HepG2 (cell line): Measurements from ENCODE around the gene NYAP2.

Experiments used
- BRCA1 ChIP-seq: sonication (generic); formaldehyde crosslinking; IDR thresholded peaks from 2 replicates; pipeline ENCODE4 v1.4.0; 2020; ENCODE audit warnings: missing genetic modification reagents
- FOXM1 ChIP-seq: sonication (generic); formaldehyde crosslinking; IDR thresholded peaks from 2 replicates; pipeline ENCODE4 v1.5.0; 2020; ENCODE audit warnings: missing genetic modification reagents
- HOXA5 ChIP-seq: sonication (generic); formaldehyde crosslinking; IDR thresholded peaks from 2 replicates; pipeline ENCODE4 v1.4.0; 2020; ENCODE audit warnings: missing genetic modification reagents
- JUNB ChIP-seq: sonication (generic); formaldehyde crosslinking; IDR thresholded peaks from 2 replicates; pipeline ENCODE4 v1.8.0; 2022; ENCODE audit warnings: missing genetic modification reagents, mild to moderate bottlenecking, borderline replicate concordance
- NFE2L1 ChIP-seq: sonication (generic); formaldehyde crosslinking; IDR thresholded peaks from 2 replicates; pipeline ENCODE4 v1.4.0; 2020; ENCODE audit warnings: missing genetic modification reagents, mild to moderate bottlenecking, borderline replicate concordance
- POLR2AphosphoS5 ChIP-seq: IDR thresholded peaks from 2 replicates; pipeline ENCODE4 v1.6.1; 2012; ENCODE audit warnings: low read depth, low read length
- RELA ChIP-seq: sonication (generic); formaldehyde crosslinking; IDR thresholded peaks from 2 replicates; pipeline ENCODE4 v1.4.0; 2020; ENCODE audit warnings: missing genetic modification reagents
- SOX5 ChIP-seq: IDR thresholded peaks from 2 replicates; pipeline ENCODE4 v1.6.1; 2016; ENCODE audit warnings: borderline replicate concordance
- SP4 ChIP-seq: sonication (generic); formaldehyde crosslinking; IDR thresholded peaks from 2 replicates; pipeline ENCODE4 v1.8.1; 2023; ENCODE audit warnings: mild to moderate bottlenecking, missing genetic modification reagents
- TOPORS ChIP-seq: sonication (generic); formaldehyde crosslinking; IDR thresholded peaks from 2 replicates; pipeline ENCODE4 v1.8.0; 2023; ENCODE audit warnings: mild to moderate bottlenecking, missing genetic modification reagents
- ZNF605 ChIP-seq: sonication (generic); formaldehyde crosslinking; IDR thresholded peaks from 2 replicates; pipeline ENCODE4 v1.8.0; 2022; ENCODE audit warnings: mild to moderate bottlenecking, missing genetic modification reagents
- ZNF747 ChIP-seq: sonication (generic); formaldehyde crosslinking; IDR thresholded peaks from 2 replicates; pipeline ENCODE4 v1.8.1; 2023; ENCODE audit warnings: missing genetic modification reagents, mild to moderate bottlenecking, borderline replicate concordance
- TF ChIP-seq, protein P1 (sequence below): sonication (generic); formaldehyde crosslinking; IDR thresholded peaks from 2 replicates; pipeline ENCODE4 v1.5.0; 2020; ENCODE audit warnings: mild to moderate bottlenecking, missing genetic modification reagents, moderate library complexity
- TF ChIP-seq, protein P2 (sequence below): sonication (generic); formaldehyde crosslinking; conservative IDR thresholded peaks from 2 replicates; pipeline ENCODE4 v1.4.0; 2020; ENCODE audit warnings: missing genetic modification reagents

DNA sequence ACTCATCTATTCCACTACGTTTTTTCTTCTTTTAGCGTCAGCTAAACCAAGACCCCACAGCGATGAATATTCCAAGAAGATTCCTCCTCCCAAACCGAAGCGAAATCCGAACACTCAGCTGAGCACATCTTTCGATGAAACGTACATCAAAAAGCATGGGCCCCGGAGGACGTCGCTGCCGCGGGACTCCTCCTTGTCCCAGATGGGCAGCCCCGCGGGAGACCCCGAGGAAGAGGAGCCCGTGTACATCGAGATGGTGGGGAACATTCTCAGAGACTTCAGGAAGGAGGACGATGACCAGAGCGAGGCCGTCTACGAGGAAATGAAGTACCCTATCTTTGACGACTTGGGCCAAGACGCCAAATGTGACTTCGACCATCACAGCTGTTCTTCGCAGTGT is 182.4 kb downstream of the NYAP2 start:
- no peak for TF ChIP-seq HOXA5 (CRISPR knock-in tag)
- no peak for TF ChIP-seq FOXM1 (CRISPR knock-in tag)
- TF ChIP-seq SP4: no peak
- no peak for TF ChIP-seq NFE2L1 (CRISPR knock-in tag)
- no peak for TF ChIP-seq TOPORS (CRISPR knock-in tag)
- TF ChIP-seq ZNF605 (CRISPR knock-in tag): no peak
- TF ChIP-seq RELA: no peak
- no peak for TF ChIP-seq POLR2AphosphoS5
- TF ChIP-seq BRCA1 (CRISPR knock-in tag): no peak
- TF ChIP-seq, protein P1, sequence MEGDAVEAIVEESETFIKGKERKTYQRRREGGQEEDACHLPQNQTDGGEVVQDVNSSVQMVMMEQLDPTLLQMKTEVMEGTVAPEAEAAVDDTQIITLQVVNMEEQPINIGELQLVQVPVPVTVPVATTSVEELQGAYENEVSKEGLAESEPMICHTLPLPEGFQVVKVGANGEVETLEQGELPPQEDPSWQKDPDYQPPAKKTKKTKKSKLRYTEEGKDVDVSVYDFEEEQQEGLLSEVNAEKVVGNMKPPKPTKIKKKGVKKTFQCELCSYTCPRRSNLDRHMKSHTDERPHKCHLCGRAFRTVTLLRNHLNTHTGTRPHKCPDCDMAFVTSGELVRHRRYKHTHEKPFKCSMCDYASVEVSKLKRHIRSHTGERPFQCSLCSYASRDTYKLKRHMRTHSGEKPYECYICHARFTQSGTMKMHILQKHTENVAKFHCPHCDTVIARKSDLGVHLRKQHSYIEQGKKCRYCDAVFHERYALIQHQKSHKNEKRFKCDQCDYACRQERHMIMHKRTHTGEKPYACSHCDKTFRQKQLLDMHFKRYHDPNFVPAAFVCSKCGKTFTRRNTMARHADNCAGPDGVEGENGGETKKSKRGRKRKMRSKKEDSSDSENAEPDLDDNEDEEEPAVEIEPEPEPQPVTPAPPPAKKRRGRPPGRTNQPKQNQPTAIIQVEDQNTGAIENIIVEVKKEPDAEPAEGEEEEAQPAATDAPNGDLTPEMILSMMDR: no peak
- TF ChIP-seq ZNF747 (CRISPR knock-in tag): no peak
- no peak for TF ChIP-seq JUNB (CRISPR knock-in tag)
- TF ChIP-seq, protein P2, sequence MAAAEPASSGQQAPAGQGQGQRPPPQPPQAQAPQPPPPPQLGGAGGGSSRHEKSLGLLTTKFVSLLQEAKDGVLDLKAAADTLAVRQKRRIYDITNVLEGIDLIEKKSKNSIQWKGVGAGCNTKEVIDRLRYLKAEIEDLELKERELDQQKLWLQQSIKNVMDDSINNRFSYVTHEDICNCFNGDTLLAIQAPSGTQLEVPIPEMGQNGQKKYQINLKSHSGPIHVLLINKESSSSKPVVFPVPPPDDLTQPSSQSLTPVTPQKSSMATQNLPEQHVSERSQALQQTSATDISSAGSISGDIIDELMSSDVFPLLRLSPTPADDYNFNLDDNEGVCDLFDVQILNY (CRISPR knock-in tag): no peak
- TF ChIP-seq SOX5 (CRISPR knock-in tag): no peak
